HCT116 (cell line): Measurements from ENCODE around the gene CPLX4. TPM values are rescaled to one million over a fixed set of nuclear protein-coding genes. Genes with fewer than 3 reads are reported as not detected.

Experiments
- ATAC-seq: fragments of 200-7000 bp; cut with Tn5 transposase; 2 replicates; pipeline ENCODE4 v1.9.1; 2020; ENCODE audit warnings: mild to moderate bottlenecking, moderate library complexity
- BruUV-seq: library from RNA; stranded (reverse); fragments of 400-500 nt; replicated peaks from 2 replicates; lab custom pipeline; 2021; lab: Mats Ljungman, UMichigan
- CTCF ChIA-PET: fragments of 300-600 bp; sonication (Branson Sonifier 250); formaldehyde crosslinking; loops from one replicate; lab custom pipeline; 2021; ENCODE audit warnings: antibody characterized with exemption; lab: Charles Lee
- POLR2A ChIA-PET: fragments of 300-600, 350-600 bp; sonication (Branson Sonifier 250); formaldehyde crosslinking; loops from one replicate; lab custom pipeline; 2021; ENCODE audit warnings: antibody characterized with exemption; lab: Charles Lee
- RAD21 ChIA-PET, 2 experiments: fragments of 300-600 bp; sonication (Branson Sonifier 250); formaldehyde crosslinking; loops; one replicate each; lab custom pipeline; 2023; ENCODE audit warnings: low total read pairs in 2 of 2; ENCODE audit not compliant: uncharacterized antibody in 2 of 2, unreplicated experiment in 2 of 2, low non-redundant PET in 1 of 2; lab: Charles Lee
- DNase-seq: peaks from one replicate; pipeline ENCODE4 v3.0.0-alpha.2; 2010; ENCODE audit warnings: low read depth, low spot score
- H2AFZ ChIP-seq: fragments of 200-600 bp; shearing (Covaris generic), sonication (generic); 2 replicates; pipeline ENCODE4 v1.6.1; 2017; ENCODE audit warnings: low read depth, mixed run types, mixed read lengths, antibody characterized with exemption, low read length; ENCODE audit not compliant: poor library complexity, severe bottlenecking
- H3K27ac ChIP-seq: 2 replicates; pipeline ENCODE4 v1.5.1; 2012; ENCODE audit warnings: low read depth, low read length
- H3K27me3 ChIP-seq: fragments of 200-600 bp; sonication (generic); 2 replicates; pipeline ENCODE4 v1.6.1; 2016; ENCODE audit warnings: mixed run types, low read length, mixed read lengths; ENCODE audit not compliant: insufficient read depth
- H3K36me3 ChIP-seq, 2 experiments: fragments of 200-500 bp in 1 of 2; fragments of 200-600 bp in 1 of 2; sonication (Bioruptor generic) in 1 of 2; sonication (generic) in 1 of 2; 2 replicates each; pipeline versions ENCODE4 v1.5.1 to v1.6.1; 2014 to 2016; ENCODE audit warnings: low read length in 2 of 2, inconsistent platforms in 1 of 2, mixed read lengths in 1 of 2, mixed run types in 1 of 2; ENCODE audit not compliant: insufficient read depth in 2 of 2, control insufficient read depth in 1 of 2
- H3K4me1 ChIP-seq, 2 experiments: fragments of 200-600 bp in 1 of 2; sonication (generic) in 1 of 2; 2 replicates each; pipeline versions ENCODE4 v1.5.1 to v1.6.1; 2012 to 2017; ENCODE audit warnings: low read length in 2 of 2, inconsistent platforms in 1 of 2, mild to moderate bottlenecking in 1 of 2, mixed read lengths in 1 of 2, mixed run types in 1 of 2, moderate library complexity in 1 of 2; ENCODE audit not compliant: insufficient read depth in 2 of 2, control insufficient read depth in 1 of 2
- H3K4me2 ChIP-seq: fragments of 200-600 bp; sonication (generic); 2 replicates; pipeline ENCODE4 v1.6.1; 2017; ENCODE audit warnings: mixed run types, low read length, mixed read lengths
- H3K4me3 ChIP-seq, 2 experiments: fragments of 200-600 bp in 1 of 2; sonication (generic) in 1 of 2; replicated peaks in 1 of 2; 2 replicates each; pipeline ENCODE4 v1.5.1; 2011 to 2016; ENCODE audit warnings: low read length in 2 of 2, control low read depth in 1 of 2, low read depth in 1 of 2, mild to moderate bottlenecking in 1 of 2, mixed read lengths in 1 of 2, mixed run types in 1 of 2
- H3K79me2 ChIP-seq: fragments of 200-600 bp; sonication (generic); 2 replicates; pipeline ENCODE4 v1.6.1; 2017; ENCODE audit warnings: mild to moderate bottlenecking, mixed run types, low read length, moderate library complexity, mixed read lengths; ENCODE audit not compliant: insufficient read depth
- H3K9ac ChIP-seq: fragments of 200-600 bp; sonication (generic); 2 replicates; pipeline ENCODE4 v1.6.1; 2016; ENCODE audit warnings: low read length, mixed read lengths
- H3K9me2 ChIP-seq: fragments of 200-600 bp; sonication (generic), shearing (Covaris generic); 2 replicates; pipeline ENCODE4 v1.6.1; 2017; ENCODE audit warnings: mixed run types, mild to moderate bottlenecking, moderate library complexity; ENCODE audit not compliant: insufficient read depth
- H3K9me3 ChIP-seq, 2 experiments: fragments of 200-500 bp in 1 of 2; fragments of 200-600 bp in 1 of 2; sonication (Bioruptor generic) in 1 of 2; sonication (generic) in 1 of 2; 2 replicates each; pipeline ENCODE4 v1.6.1; 2014 to 2017; ENCODE audit warnings: low read length in 2 of 2, mixed read lengths in 2 of 2, inconsistent platforms in 1 of 2, low read depth in 1 of 2, mild to moderate bottlenecking in 1 of 2, mixed run types in 1 of 2, moderate library complexity in 1 of 2; ENCODE audit not compliant: control insufficient read depth in 1 of 2, insufficient read depth in 1 of 2
- H4K20me1 ChIP-seq: fragments of 200-600 bp; sonication (generic), shearing (Covaris generic); 2 replicates; pipeline ENCODE4 v1.6.1; 2017; ENCODE audit warnings: mixed run types, mild to moderate bottlenecking, moderate library complexity; ENCODE audit not compliant: insufficient read depth
- ATF3 ChIP-seq: IDR thresholded peaks from 2 replicates; pipeline ENCODE4 v1.6.1; 2012
- CTCF ChIP-seq, 3 experiments: fragments of 200-600 bp in 1 of 3; sonication (generic) in 1 of 3; IDR thresholded peaks in 2 of 3; conservative IDR thresholded peaks in 1 of 3; 2 replicates each; pipeline ENCODE4 v1.5.1; 2012 to 2017; ENCODE audit warnings: low read depth in 2 of 3, low read length in 2 of 3, antibody characterized with exemption in 1 of 3, borderline replicate concordance in 1 of 3, control low read depth in 1 of 3, mild to moderate bottlenecking in 1 of 3, mixed read lengths in 1 of 3, mixed run types in 1 of 3, moderate library complexity in 1 of 3; ENCODE audit not compliant: insufficient read depth in 1 of 3
- EZH2 ChIP-seq: fragments of 200-600 bp; sonication (generic); IDR thresholded peaks from 2 replicates; pipeline ENCODE4 v1.6.1; 2017; ENCODE audit warnings: antibody characterized with exemption, mixed run types
- MAX ChIP-seq: IDR thresholded peaks from 2 replicates; pipeline ENCODE4 v1.6.1; 2012
- RAD21 ChIP-seq: IDR thresholded peaks from 2 replicates; pipeline ENCODE4 v1.6.1; 2012; ENCODE audit warnings: low read depth, mild to moderate bottlenecking
- REST ChIP-seq: IDR thresholded peaks from 2 replicates; pipeline ENCODE4 v1.6.1; 2012; ENCODE audit warnings: low read depth
- SIN3A ChIP-seq: IDR thresholded peaks from 2 replicates; pipeline ENCODE4 v1.6.1; 2012; ENCODE audit warnings: low read depth
- YY1 ChIP-seq: IDR thresholded peaks from 2 replicates; pipeline ENCODE4 v1.6.1; 2011; ENCODE audit warnings: low read length, low read depth, moderate library complexity, mild to moderate bottlenecking; ENCODE audit not compliant: insufficient replicate concordance; ENCODE audit errors: extremely low read depth
- ZFX ChIP-seq: fragments of 450-650 bp; IDR thresholded peaks from 2 replicates; pipeline ENCODE4 v1.6.1; 2017
- intact Hi-C: fragments of 100-400 bp; cut with micrococcal nuclease; formaldehyde crosslinking; loops from 2 replicates; pipeline ENCODE4 v1.10.0; 2022
- total RNA-seq: library from RNA; stranded (reverse); gene quantifications from one replicate; pipeline ENCODE4 v1.2.1, GENCODE V29; 2021; ENCODE audit not compliant: unreplicated experiment

The CPLX4 gene
- total RNA-seq, 1 experiment from 2014 or later = not detected

GRCh38 chr18:59270689-59271257 lies 47.7 kb downstream of the CPLX4 start:
- peaks cover 0 to 7% of the 10 kb centered on the region in 2 experiments; a peak in 2 of 4 replicates for H3K4me1 ChIP-seq
- H4K20me1 ChIP-seq = no peaks in the 10 kb centered on the region
- peaks cover 8% of the 10 kb centered on the region; the same call in 1 of the 2 replicates for H3K27me3 ChIP-seq
- ATAC-seq (no peak), DNase-seq (no peak)
- no TSS peak for BruUV-seq
- no peaks in the 10 kb centered on the region for H3K9me2 ChIP-seq
- no peak overlapping the region for H3K27ac ChIP-seq
- ChIA-PET RAD21 (no interaction called here), CTCF (no interaction called here), POLR2A (no interaction called here)
- TF ChIP-seq EZH2 (no peak), MAX (no peak), ATF3 (no peak), SIN3A (no peak), RAD21 (no peak), CTCF (IDR thresholded peaks at IDR 0.05 in 2 of 3, conservative IDR thresholded peaks at IDR 0.05 in 1 of 3; ENCODE audit: borderline replicate concordance in 1 of 3, insufficient read depth in 1 of 3, low read depth in 2 of 3, low read length in 2 of 3) (no peak), YY1 (no peak), ZFX (no peak), REST (no peak)
- H3K79me2 ChIP-seq = no peaks in the 10 kb centered on the region
- H3K9ac ChIP-seq = no peak overlapping the region
- intact Hi-C loops = no loop called here
- H3K4me3 ChIP-seq = no peak overlapping the region
- no peaks in the 10 kb centered on the region for H3K36me3 ChIP-seq
- H3K4me2 ChIP-seq = no peak overlapping the region
- H3K9me3 ChIP-seq = no peaks in the 10 kb centered on the region
- H2AFZ ChIP-seq = no peak overlapping the region
